ENCODE results near the gene ZNF134. TPM values are rescaled to one million over a fixed set of nuclear protein-coding genes. Genes with fewer than 3 reads are reported as not detected.

Gene ZNF134
- total and polyA plus RNA-seq, 9 of the 15 experiments (the other 6 are each of a cell fraction or from before 2014, with no cell fraction given), result 1.3 to 10.0 (median 5.7) TPM

DNA sequence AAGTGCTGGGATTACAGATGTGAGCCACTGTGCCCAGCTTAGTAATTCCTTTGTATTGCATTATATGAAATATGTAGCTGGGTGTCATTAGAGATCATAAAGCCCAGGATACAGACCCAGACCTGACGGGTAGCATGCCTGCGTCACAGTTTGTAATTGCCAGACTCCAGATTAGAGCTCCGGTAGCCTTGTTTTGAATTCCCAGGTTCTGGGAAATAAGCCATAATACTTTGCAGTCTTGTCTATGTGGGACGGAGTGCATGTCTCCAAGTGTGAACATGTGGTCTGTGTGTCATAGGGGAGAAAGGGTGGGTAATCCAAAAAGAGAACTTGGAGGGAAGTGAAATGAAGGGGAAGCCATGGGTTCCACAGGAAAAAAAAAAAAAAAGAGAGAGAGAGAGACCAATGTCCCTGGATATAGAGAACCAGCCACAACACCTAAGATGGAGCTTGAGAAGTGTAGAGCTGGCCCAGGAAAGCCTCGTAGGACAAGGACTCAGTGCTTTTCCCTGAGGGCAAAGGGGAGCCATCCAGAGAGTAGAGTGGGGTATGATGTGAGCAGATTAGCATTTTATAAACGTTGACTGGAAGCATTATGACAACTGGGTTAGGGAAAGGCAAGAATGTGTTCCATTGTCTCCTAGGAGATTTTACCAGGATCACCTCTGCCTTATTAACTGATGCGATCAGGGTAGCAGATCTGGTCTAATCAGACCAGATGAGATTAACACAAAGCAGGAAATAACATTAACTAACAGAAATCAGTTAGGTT is 57.3 kb downstream of the ZNF134 start:
- ChIA-PET POLR2A (interaction anchor here (0.7 to 1.3 kb wide), 2 partner anchors 11 to 519 kb away, joined by 3 to 5 read pairs; partner anchors contain the start of gene ZNF551), CTCF (ENCODE audit: low intra/inter-chr PET ratio) (no interaction called here)
- DNase-seq (ENCODE audit: extremely low read depth in 1 of 4, low spot score in 3 of 4) (no peak), ATAC-seq (no peak), FAIRE-seq (no peak)
- H3K79me2 ChIP-seq (ENCODE audit: control insufficient read depth, insufficient read depth, low read length), result no peaks in the 10 kb centered on the region
- H3K4me3 ChIP-seq, result no peak overlapping the region
- in situ Hi-C loops (cut with MboI), result no loop called here
- intact Hi-C loops (cut with micrococcal nuclease), result no loop called here
- H3K9me3 ChIP-seq (replicated peaks; ENCODE audit: control insufficient read depth, insufficient read depth, low read depth, low read length), result no peaks in the 10 kb centered on the region
- H3K9me1 ChIP-seq (ENCODE audit: control insufficient read depth, insufficient read depth, low read length), result no peaks in the 10 kb centered on the region
- BruUV-seq (replicated peaks), result no TSS peak
- H3K4me2 ChIP-seq (ENCODE audit: insufficient read depth, low read length), result no peak overlapping the region
- no peak overlapping the region for H3K9ac ChIP-seq (ENCODE audit: insufficient read depth in 1 of 2, low read depth in 2 of 2, low read length in 2 of 2)
- no peak overlapping the region for H3K27ac ChIP-seq (ENCODE audit: extremely low read depth, low read depth, low read length)
- TF ChIP-seq GABPA (tag; conservative IDR thresholded peaks at IDR 0.05; ENCODE audit: low read depth) (no peak), ZNF175 (CRISPR knock-in tag; IDR thresholded peaks at IDR 0.05; ENCODE audit: low read depth) (no peak), ETV5 (CRISPR knock-in tag; IDR thresholded peaks at IDR 0.05; ENCODE audit: low read depth) (no peak), SUPT5H (IDR thresholded peaks at IDR 0.05) (no peak), SMAD3 (CRISPR knock-in tag; conservative IDR thresholded peaks at IDR 0.05) (no peak), TRIM24 (IDR thresholded peaks at IDR 0.05) (no peak), L3MBTL2 (IDR thresholded peaks at IDR 0.05) (no peak), NFRKB (IDR thresholded peaks at IDR 0.05; ENCODE audit: low read depth) (no peak), CREB1 (IDR thresholded peaks at IDR 0.05) (no peak), CREB1 (CRISPR knock-in tag; IDR thresholded peaks at IDR 0.05) (no peak), ZBTB7A (IDR thresholded peaks at IDR 0.05; ENCODE audit: borderline replicate concordance, control insufficient read depth, low read depth, low read length) (no peak), HDGF (IDR thresholded peaks at IDR 0.05) (no peak), ARID3A (IDR thresholded peaks at IDR 0.05; ENCODE audit: borderline replicate concordance, low read depth, low read length) (no peak), ELF1 (tag; IDR thresholded peaks at IDR 0.05) (no peak)
- TF ChIP-seq, protein P1, sequence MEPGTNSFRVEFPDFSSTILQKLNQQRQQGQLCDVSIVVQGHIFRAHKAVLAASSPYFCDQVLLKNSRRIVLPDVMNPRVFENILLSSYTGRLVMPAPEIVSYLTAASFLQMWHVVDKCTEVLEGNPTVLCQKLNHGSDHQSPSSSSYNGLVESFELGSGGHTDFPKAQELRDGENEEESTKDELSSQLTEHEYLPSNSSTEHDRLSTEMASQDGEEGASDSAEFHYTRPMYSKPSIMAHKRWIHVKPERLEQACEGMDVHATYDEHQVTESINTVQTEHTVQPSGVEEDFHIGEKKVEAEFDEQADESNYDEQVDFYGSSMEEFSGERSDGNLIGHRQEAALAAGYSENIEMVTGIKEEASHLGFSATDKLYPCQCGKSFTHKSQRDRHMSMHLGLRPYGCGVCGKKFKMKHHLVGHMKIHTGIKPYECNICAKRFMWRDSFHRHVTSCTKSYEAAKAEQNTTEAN (CRISPR knock-in tag; IDR thresholded peaks at IDR 0.05), result no peak
- TF ChIP-seq, protein P2, sequence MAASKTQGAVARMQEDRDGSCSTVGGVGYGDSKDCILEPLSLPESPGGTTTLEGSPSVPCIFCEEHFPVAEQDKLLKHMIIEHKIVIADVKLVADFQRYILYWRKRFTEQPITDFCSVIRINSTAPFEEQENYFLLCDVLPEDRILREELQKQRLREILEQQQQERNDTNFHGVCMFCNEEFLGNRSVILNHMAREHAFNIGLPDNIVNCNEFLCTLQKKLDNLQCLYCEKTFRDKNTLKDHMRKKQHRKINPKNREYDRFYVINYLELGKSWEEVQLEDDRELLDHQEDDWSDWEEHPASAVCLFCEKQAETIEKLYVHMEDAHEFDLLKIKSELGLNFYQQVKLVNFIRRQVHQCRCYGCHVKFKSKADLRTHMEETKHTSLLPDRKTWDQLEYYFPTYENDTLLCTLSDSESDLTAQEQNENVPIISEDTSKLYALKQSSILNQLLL (CRISPR knock-in tag; IDR thresholded peaks at IDR 0.05; ENCODE audit: borderline replicate concordance), result no peak
- no peaks in the 10 kb centered on the region for H3K36me3 ChIP-seq (ENCODE audit: control insufficient read depth, insufficient read depth, low read length)
- peaks cover 4 to 8% of the 10 kb centered on the region in 2 experiments; a peak in 4 of 5 replicates for H3K27me3 ChIP-seq (ENCODE audit: control insufficient read depth in 2 of 2, insufficient read depth in 2 of 2, low read length in 2 of 2)
- WGBS (ENCODE audit: insufficient coverage, low coverage, missing lambda C conversion rate), result 0% methylated on average over 7 of the region's 7 CpGs
- H4K20me1 ChIP-seq (replicated peaks; ENCODE audit: control insufficient read depth, insufficient read depth, low read length), result no peaks in the 10 kb centered on the region
- no peaks in the 10 kb centered on the region for H3K4me1 ChIP-seq (replicated peaks in 1 of 2; ENCODE audit: control insufficient read depth in 2 of 2, insufficient read depth in 2 of 2, low read length in 2 of 2)
- H2AFZ ChIP-seq (ENCODE audit: low read depth, low read length), result no peak overlapping the region
